ENCODE data around the gene ASB2.

- TF ChIP-seq CTCF (IDR thresholded peaks at IDR 0.05; ENCODE audit: control extremely low read depth in 1 of 3, insufficient read depth in 1 of 3, low read depth in 1 of 3, low read length in 3 of 3) (no peak), TAF1 (IDR thresholded peaks at IDR 0.05; ENCODE audit: low read depth, low read length) (no peak), SIN3A (conservative IDR thresholded peaks at IDR 0.05 in 1 of 2, IDR thresholded peaks at IDR 0.05 in 1 of 2; ENCODE audit: low read depth in 1 of 2, low read length in 2 of 2) (no peak), EZH2 (IDR thresholded peaks at IDR 0.05; ENCODE audit: low read depth, low read length, severe bottlenecking) (no peak), GABPA (IDR thresholded peaks at IDR 0.05; ENCODE audit: borderline replicate concordance, insufficient read depth, low read length) (no peak), RAD21 (IDR thresholded peaks at IDR 0.05 in 1 of 2, conservative IDR thresholded peaks at IDR 0.05 in 1 of 2; ENCODE audit: low read depth in 2 of 2, low read length in 2 of 2) (no peak), MAFK (IDR thresholded peaks at IDR 0.05; ENCODE audit: low read depth, low read length) (no peak), POLR2AphosphoS5 (IDR thresholded peaks at IDR 0.05; ENCODE audit: low read depth, low read length) (no peak), MAX (IDR thresholded peaks at IDR 0.05) (no peak), SIRT6 (IDR thresholded peaks at IDR 0.05; ENCODE audit: low read length) (no peak), USF2 (IDR thresholded peaks at IDR 0.05; ENCODE audit: low read length) (no peak)
Observed at GRCh38 chr14:93969082-93969828, 7.1 kb downstream of the ASB2 start.
